Mononuclear cell (primary cell): ENCODE data around the gene VPS51. TPM values are rescaled to one million over a fixed set of nuclear protein-coding genes. Genes with fewer than 3 reads are reported as not detected.
"Not testable (repeated sequence)": the region's sequence is repeated elsewhere in the genome, so short reads cannot be mapped to it uniquely, and the experiment has no call there.

Source experiments
- H3K27me3 ChIP-seq: 2 replicates; pipeline ENCODE4 v1.6.0; 2011; ENCODE audit warnings: low read length, control low read depth; ENCODE audit not compliant: insufficient read depth
- H3K4me1 ChIP-seq: 2 replicates; pipeline ENCODE4 v1.5.1; 2011; ENCODE audit warnings: mild to moderate bottlenecking, low read length, control low read depth; ENCODE audit not compliant: insufficient read depth
- H3K4me3 ChIP-seq: 2 replicates; pipeline ENCODE4 v1.5.1; 2011; ENCODE audit warnings: mild to moderate bottlenecking, low read length, moderate library complexity
- H3K9me3 ChIP-seq: 2 replicates; pipeline ENCODE4 v1.5.1; 2011; ENCODE audit warnings: low read depth, mild to moderate bottlenecking, control low read depth, low read length
- total RNA-seq: library from RNA; depleted of rRNA; stranded (reverse); fragments of >200 nt; gene quantifications from one replicate; pipeline ENCODE4 v1.2.3, GENCODE V29; 2012

VPS51 gene
- total RNA-seq, 1 donor = 397 TPM

- Histone ChIP-seq H3K27me3 (no peaks in the 10 kb centered on the region), H3K4me1 (peaks cover 48% of the 10 kb centered on the region), H3K9me3 (no peaks in the 10 kb centered on the region)
Measured at GRCh38 chr11:65118097-65118837, 22.3 kb downstream of the VPS51 start.

DNA sequence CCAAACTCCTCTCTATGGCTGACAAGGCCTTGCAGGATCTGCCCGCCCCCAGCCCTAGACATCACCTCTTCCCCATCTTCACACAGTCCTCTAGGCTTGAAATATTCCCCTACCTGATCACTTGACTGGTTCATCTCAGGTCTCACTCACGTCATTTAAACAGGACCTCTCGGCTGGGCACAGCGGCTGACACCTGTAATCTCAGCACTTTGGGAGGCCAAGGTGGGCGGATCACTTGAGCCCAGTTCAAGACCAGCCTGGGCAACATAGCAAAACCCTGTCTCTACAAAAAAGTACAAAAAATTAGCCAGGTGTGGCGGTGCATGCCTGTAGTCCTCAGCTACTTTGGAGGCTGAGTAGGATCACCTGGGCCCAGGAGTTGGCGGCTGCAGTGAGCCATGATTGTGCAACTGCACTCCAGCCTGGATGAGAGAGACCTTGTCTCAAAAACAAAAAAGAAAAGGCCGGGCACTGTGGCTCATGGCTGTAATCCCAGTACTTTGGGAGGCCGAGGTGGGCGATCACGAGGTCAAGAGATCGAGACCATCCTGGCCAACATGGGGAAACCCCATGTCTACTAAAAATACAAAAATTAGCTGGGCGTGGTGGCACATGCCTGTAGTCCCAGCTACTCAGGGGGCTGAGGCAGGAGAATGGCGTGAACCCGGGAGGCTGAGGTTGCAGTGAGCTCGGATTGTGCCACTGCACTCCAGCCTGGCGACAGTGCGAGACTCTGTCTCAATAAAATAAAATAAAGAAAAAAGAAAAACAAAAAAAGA lies 23.1 kb downstream of the VPS51 start:
- H3K4me3 ChIP-seq, H3K9me3 ChIP-seq, H3K27me3 ChIP-seq: not testable (repeated sequence)
- H3K4me1 ChIP-seq = peaks cover 52% of the 10 kb centered on the region

More at GRCh38 chr11:65118097-65118837, 22.3 kb downstream of the VPS51 start:
- H3K4me3 ChIP-seq = no peak overlapping the region

- Histone ChIP-seq H3K9me3 (no peaks in the 10 kb centered on the region), H3K4me3 (no peak overlapping the region), H3K4me1 (peaks cover 52% of the 10 kb centered on the region), H3K27me3 (no peaks in the 10 kb centered on the region)
Measured at GRCh38 chr11:65119670-65119995, 23.6 kb downstream of the VPS51 start.

GRCh38 chr11:65120831-65121230 lies 24.8 kb downstream of the VPS51 start:
- no peaks in the 10 kb centered on the region for H3K9me3 ChIP-seq
- H3K27me3 ChIP-seq = no peaks in the 10 kb centered on the region
- peaks cover 51% of the 10 kb centered on the region for H3K4me1 ChIP-seq
- peak overlapping the region; percentile 83 for H3K4me3 ChIP-seq

DNA sequence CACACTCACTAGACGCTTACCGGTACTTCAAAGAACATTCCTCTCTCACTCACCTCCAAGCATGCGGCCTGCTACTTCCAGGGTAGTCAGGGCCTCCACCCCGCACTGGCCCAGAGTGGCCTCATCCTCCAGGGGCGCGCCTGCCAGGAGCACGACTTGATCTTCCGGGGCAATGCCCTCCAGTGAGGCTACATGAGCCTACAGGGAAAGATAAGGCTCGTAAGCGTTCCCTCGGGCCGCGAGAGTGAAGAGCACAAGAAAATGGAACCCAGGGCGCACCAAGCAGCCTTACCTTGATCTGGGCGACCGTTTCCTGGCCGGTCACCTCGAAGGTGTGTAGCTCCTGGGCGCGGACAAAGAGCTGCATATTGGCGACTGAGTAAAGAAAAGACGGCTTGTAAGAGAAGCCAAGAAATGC lies 25.4 kb downstream of the VPS51 start:
- H3K9me3 ChIP-seq = no peaks in the 10 kb centered on the region
- peaks cover 45% of the 10 kb centered on the region for H3K4me1 ChIP-seq

DNA sequence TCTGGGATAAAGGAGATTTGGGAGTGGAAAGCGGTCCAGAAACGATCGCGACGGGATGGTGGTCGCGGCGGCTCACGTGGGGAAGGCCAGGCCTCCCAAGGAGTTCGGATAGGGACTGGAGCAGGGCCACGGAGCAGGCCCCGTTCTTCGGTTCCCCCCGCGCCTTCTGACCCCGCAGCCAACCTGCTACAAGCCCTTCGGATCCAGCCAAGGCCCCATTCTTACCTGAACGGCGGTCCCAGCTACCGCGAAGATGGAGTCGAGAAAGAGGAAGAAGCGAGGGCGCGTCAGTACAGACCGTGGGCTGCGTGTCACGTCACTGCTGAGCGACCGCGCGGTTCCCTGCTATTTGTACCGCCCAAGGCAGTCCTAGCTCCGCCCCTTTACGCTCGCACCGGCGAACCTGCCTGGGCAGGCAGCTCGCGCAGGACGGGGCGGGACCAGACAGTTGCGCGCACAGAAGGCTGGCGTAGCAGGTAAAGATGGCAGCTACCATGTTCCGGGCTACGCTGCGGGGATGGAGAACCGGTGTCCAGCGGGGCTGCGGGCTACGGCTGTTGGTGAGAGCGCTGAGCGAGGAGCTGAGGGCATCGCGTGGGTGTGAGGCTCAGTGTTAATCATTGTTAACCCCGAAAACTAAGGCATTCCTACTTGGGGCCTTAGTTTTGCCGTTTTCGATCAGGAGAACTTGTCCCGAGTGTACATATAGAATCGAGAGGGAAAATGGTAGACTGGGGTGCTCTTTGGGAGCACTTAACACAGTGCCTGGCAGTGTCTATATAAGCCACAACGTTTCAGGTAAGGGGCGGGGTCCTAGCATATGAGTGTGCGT lies 26.1 kb downstream of the VPS51 start, which contains the start of the genes FAU and MRPL49:
Gene FAU (minus strand): TSS at position 270 of the 832 bp plus-strand sequence. CDS start 321 bp downstream, outside the sequence.
Gene MRPL49 (plus strand): TSS at position 457 of the 832 bp plus-strand sequence. CDS start 26 bp downstream, at position 483.
- Histone ChIP-seq H3K9me3 (no peaks in the 10 kb centered on the region), H3K4me1 (peaks cover 39% of the 10 kb centered on the region), H3K27me3 (no peaks in the 10 kb centered on the region), H3K4me3 (peak within 1 kb of the TSS; percentile 83)

More for the DNA sequence above, 25.4 kb downstream of the VPS51 start:
- peak overlapping the region; percentile 83 for H3K4me3 ChIP-seq
- no peaks in the 10 kb centered on the region for H3K27me3 ChIP-seq

DNA sequence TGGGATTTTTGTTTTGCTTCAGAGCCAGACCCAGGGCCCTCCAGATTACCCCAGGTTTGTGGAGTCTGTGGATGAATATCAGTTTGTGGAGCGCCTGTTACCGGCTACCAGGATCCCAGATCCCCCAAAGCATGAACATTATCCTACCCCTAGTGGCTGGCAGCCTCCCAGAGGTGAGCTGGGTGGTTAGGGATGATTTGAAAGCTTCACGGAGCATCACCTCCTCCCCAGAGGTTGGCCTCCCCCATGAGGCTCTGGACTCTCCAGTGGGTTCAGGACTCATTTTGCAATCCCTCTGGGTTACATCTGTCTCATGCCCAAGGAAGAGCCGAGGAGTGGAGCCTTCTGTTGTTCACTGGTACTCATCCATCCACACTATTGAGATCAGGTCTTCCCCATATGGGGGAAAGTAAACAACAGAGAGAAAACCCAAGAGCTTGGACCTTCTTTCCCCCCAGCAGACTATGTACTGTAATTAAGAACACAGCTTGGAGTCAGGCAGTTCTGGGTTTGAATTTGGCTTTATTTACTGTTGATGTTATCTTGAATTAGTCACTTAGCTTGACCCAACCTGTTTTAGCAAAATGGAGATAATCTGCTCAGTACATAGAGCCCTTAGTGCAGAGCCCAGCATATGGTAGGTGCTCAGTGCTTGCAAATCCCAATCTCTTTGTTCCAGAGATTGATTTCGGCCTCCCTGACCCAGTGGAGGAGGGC lies 28.6 kb downstream of the VPS51 start:
- no peaks in the 10 kb centered on the region for H3K27me3 ChIP-seq
- no peak overlapping the region for H3K4me3 ChIP-seq
- peaks cover 29% of the 10 kb centered on the region for H3K4me1 ChIP-seq
- H3K9me3 ChIP-seq = no peaks in the 10 kb centered on the region

DNA sequence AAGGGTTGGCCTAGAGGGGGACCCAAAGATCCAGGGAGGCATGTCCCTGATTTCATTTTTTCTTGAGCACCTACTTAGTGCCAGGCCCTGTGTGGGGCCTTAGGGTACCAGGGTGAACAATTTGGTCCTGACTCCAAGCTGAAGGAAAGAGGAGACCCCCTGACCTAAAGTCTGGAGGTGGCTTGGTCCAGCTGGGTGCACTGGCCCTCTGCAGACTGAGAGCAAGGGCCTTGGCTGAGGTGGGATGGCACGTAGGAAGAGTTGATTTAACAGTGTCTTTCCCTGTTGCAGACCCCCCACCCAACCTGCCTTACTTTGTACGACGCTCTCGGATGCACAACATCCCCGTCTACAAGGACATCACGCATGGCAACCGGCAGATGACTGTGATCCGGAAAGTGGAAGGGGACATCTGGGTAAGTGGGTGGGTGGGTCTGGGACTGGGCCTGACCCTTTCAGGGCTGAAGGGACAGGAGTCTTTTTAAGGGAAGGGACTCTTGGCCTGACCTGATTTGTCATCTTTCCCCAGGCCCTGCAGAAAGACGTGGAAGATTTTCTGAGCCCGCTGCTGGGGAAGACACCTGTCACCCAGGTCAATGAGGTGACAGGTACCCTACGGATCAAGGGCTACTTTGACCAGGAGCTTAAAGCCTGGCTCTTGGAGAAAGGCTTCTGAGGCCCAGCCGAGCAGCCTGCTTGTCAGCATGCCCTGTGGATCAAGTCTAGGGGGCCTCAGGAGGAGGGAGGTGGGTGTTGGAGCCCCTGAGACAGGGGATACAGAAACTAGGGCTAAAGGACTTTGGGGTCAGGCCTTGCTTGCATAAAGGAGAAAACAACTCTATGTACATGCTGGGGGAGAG lies 29.4 kb downstream of the VPS51 start:
- Histone ChIP-seq H3K4me3 (no peak overlapping the region), H3K9me3 (no peaks in the 10 kb centered on the region), H3K4me1 (peaks cover 28% of the 10 kb centered on the region), H3K27me3 (no peaks in the 10 kb centered on the region)

GRCh38 chr11:65126624-65127274 lies 30.7 kb downstream of the VPS51 start:
- H3K4me3 ChIP-seq = no peak overlapping the region
- H3K9me3 ChIP-seq = no peaks in the 10 kb centered on the region
- peaks cover 26% of the 10 kb centered on the region for H3K4me1 ChIP-seq
- no peaks in the 10 kb centered on the region for H3K27me3 ChIP-seq

GRCh38 chr11:65127473-65128181 lies 31.6 kb downstream of the VPS51 start:
- H3K4me3 ChIP-seq = no peak overlapping the region
- H3K4me1 ChIP-seq = peaks cover 33% of the 10 kb centered on the region
- H3K27me3 ChIP-seq = no peaks in the 10 kb centered on the region
- no peaks in the 10 kb centered on the region for H3K9me3 ChIP-seq

DNA sequence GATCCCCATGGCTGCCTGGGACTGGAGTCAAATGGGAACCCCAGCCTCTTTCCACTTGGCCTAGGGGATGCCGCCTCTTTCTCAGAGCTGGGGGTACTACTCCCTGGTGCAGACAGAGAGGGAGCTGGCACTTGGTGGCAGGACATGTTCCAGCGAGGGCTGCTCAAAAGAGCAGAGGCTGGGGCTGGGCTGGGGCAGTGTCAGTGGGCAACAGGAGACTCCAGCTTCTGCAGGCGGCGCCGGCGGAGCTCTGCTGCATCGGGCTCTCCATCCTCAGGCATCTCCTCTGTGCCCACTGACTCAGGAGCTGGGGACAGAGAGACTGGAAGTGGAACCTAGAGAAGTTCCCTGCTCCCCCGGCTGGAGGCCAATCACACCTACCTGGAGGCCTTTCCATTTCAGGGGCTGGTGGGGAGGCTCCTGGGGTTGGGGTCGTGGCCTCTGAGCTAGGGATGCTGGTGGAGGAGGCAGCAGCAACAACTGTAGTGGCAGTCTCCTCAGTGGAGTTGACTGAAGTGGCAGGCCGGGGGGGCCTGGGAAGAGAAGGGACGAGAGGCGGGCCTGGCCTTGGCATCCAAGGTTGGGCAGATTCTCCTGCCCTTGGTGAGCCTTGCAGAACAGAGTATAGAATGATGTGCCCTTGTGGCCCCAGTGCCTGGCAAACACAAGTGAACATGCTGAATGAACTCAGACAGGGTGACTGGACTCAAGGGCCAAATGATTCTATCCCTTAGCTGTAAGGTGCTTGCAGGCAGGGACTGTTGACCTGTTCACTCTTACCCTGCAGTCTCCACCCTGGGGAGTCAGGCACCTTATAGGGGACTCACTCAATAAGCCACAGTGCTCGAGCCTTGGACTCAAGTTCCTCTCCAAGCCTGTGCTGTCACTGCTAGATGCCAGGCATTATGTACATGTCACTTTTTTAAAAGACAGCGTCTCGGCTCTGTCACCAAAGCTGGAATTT lies 32.5 kb downstream of the VPS51 start:
- H3K9me3 ChIP-seq = no peaks in the 10 kb centered on the region
- H3K4me1 ChIP-seq = peaks cover 33% of the 10 kb centered on the region
- no peaks in the 10 kb centered on the region for H3K27me3 ChIP-seq
- H3K4me3 ChIP-seq = no peak overlapping the region
